Kidney capillary endothelial cell (primary cell): Measurements from ENCODE around the gene GABBR2.
A peak's percentile ranks its signal among the peaks of the same experiment; 100 is the strongest.
"Not testable (repeated sequence)": the region's sequence is repeated elsewhere in the genome, so short reads cannot be mapped to it uniquely, and the experiment has no call there.

ENCODE experiments used
- DNase-seq: peaks from one replicate; pipeline ENCODE4 v3.0.0-alpha.2; 2018; ENCODE audit warnings: low spot score

GABBR2 gene

GRCh38 chr9:98287384-98287783 is 421.4 kb downstream of the GABBR2 start:
- DNase-seq = no peak

- no peak for DNase-seq
Observed at GRCh38 chr9:98285446-98285845, 423.3 kb downstream of the GABBR2 start.

- no peak for DNase-seq
Observed at GRCh38 chr9:98284754-98285153, 424.0 kb downstream of the GABBR2 start.

GRCh38 chr9:98283143-98283542 is 425.6 kb downstream of the GABBR2 start:
- not testable (repeated sequence) for DNase-seq

- DNase-seq = no peak
Observed at GRCh38 chr9:98281281-98281680, 427.5 kb downstream of the GABBR2 start.

- DNase-seq = no peak
Observed at GRCh38 chr9:98280574-98280973, 428.2 kb downstream of the GABBR2 start.

GRCh38 chr9:98280162-98280561 is 428.6 kb downstream of the GABBR2 start:
- no peak for DNase-seq

- no peak for DNase-seq
Observed at GRCh38 chr9:98276907-98277469, 431.7 kb downstream of the GABBR2 start.

- no peak for DNase-seq
Observed at GRCh38 chr9:98275159-98275558, 433.6 kb downstream of the GABBR2 start.

GRCh38 chr9:98272083-98272482 is 436.7 kb downstream of the GABBR2 start:
- DNase-seq = no peak

- DNase-seq = no peak
Observed at GRCh38 chr9:98271479-98271878, 437.3 kb downstream of the GABBR2 start.

- not testable (repeated sequence) for DNase-seq
Observed at GRCh38 chr9:98270284-98270683, 438.5 kb downstream of the GABBR2 start.

- DNase-seq = not testable (repeated sequence)
Observed at GRCh38 chr9:98269652-98270051, 439.1 kb downstream of the GABBR2 start.

GRCh38 chr9:98267556-98267955 is 441.2 kb downstream of the GABBR2 start:
- not testable (repeated sequence) for DNase-seq

GRCh38 chr9:98264516-98264915 is 444.2 kb downstream of the GABBR2 start:
- DNase-seq = no peak

GRCh38 chr9:98263482-98264357 is 445.0 kb downstream of the GABBR2 start:
- DNase-seq = peak; percentile 58

- no peak for DNase-seq
Observed at GRCh38 chr9:98263080-98263479, 445.7 kb downstream of the GABBR2 start.

GRCh38 chr9:98262056-98262455 is 446.7 kb downstream of the GABBR2 start:
- no peak for DNase-seq

GRCh38 chr9:98260635-98261034 is 448.1 kb downstream of the GABBR2 start:
- no peak for DNase-seq

GRCh38 chr9:98259791-98260190 is 448.9 kb downstream of the GABBR2 start:
- DNase-seq = no peak

- DNase-seq = no peak
Observed at GRCh38 chr9:98256756-98257155, 452.0 kb downstream of the GABBR2 start.

GRCh38 chr9:98255578-98256296 is 453.0 kb downstream of the GABBR2 start, which contains the start of gene TBC1D2:
Gene TBC1D2 (minus strand): TSS chr9:98255649. CDS start chr9:98255541, 108 bp downstream.
- DNase-seq = peak; percentile 94
